H1 (cell line): ENCODE data around the gene RABGGTA.

Experiments used
- EZH2 ChIP-seq: fragments of 200-600 bp; sonication (generic); IDR thresholded peaks from 2 replicates; pipeline ENCODE4 v1.7.1; 2012; ENCODE audit warnings: low read depth, mild to moderate bottlenecking, moderate library complexity, low read length, inconsistent platforms; ENCODE audit not compliant: severe bottlenecking
- RAD21 ChIP-seq, 2 experiments: IDR thresholded peaks in 1 of 2; conservative IDR thresholded peaks in 1 of 2; 2 replicates each; pipeline ENCODE4 v1.6.1; 2011; ENCODE audit warnings: low read depth in 2 of 2, low read length in 2 of 2, improper control_type of control experiment in 1 of 2, inconsistent platforms in 1 of 2, mild to moderate bottlenecking in 1 of 2, moderate library complexity in 1 of 2
- SIN3A ChIP-seq, 2 experiments: IDR thresholded peaks in 1 of 2; conservative IDR thresholded peaks in 1 of 2; 2 replicates each; pipeline ENCODE4 v1.6.1; 2011 to 2012; ENCODE audit warnings: low read length in 2 of 2, improper control_type of control experiment in 1 of 2, low read depth in 1 of 2, mild to moderate bottlenecking in 1 of 2
- TF ChIP-seq, protein P1 (sequence below): IDR thresholded peaks from 2 replicates; pipeline ENCODE4 v1.6.1; 2012; ENCODE audit warnings: low read length, inconsistent platforms
- TF ChIP-seq, protein P2 (sequence below), 3 experiments: IDR thresholded peaks; 1 replicate in 2 of 3; 2 replicates in 1 of 3; pipeline versions ENCODE4 v1.5.1 to v1.6.1; 2011; ENCODE audit warnings: low read length in 3 of 3, mild to moderate bottlenecking in 3 of 3, inconsistent platforms in 2 of 3, low read depth in 1 of 3, moderate library complexity in 1 of 3; ENCODE audit not compliant: insufficient read depth in 1 of 3; ENCODE audit errors: control extremely low read depth in 1 of 3

DNA sequence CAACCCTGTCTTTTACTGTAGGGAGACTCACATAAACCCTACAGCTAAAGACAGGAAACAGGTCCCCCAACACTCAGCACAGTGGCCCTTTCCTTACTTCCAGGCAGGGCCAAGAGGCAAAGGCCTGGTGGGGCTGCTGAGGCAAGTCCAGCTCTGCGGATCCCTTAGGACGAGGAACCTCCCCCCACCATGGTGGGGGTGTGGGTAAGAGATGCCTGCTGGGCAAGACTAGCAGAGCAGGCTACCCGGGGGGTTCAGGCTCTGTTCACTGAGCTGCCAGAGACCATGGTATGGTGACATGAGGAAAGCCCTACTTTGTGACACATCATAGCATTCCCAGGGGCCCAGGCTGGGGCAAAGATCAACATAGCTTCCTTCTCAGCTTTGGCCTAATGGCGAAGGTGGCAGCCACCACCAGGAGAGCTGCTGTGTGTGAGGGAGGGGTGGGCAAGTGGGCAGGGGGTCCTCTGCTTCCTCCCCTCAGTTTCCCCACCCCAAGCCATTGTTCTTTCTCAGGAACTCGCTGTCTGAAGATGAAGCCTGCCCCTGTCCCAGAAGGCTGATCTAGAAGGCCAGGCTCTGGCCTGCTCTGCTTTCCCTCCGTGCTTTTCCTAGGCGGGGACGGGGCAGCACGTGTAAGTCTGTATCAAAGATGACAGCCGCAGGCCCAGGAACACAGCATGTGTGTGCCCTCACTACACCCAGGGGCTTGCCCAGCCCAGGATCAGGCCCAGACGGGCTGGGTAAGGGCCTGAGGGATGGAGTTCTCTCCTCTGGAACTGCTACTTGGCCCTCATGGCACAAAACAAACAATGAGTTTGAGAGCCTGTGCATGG lies 18.9 kb downstream of the RABGGTA start:
- no peak for TF ChIP-seq EZH2
- TF ChIP-seq SIN3A (conservative IDR thresholded peaks at IDR 0.05 in 1 of 2, IDR thresholded peaks at IDR 0.05 in 1 of 2; ENCODE audit: low read depth in 1 of 2, low read length in 2 of 2): no peak
- TF ChIP-seq RAD21 (IDR thresholded peaks at IDR 0.05 in 1 of 2, conservative IDR thresholded peaks at IDR 0.05 in 1 of 2; ENCODE audit: low read depth in 2 of 2, low read length in 2 of 2): no peak
- TF ChIP-seq, protein P1, sequence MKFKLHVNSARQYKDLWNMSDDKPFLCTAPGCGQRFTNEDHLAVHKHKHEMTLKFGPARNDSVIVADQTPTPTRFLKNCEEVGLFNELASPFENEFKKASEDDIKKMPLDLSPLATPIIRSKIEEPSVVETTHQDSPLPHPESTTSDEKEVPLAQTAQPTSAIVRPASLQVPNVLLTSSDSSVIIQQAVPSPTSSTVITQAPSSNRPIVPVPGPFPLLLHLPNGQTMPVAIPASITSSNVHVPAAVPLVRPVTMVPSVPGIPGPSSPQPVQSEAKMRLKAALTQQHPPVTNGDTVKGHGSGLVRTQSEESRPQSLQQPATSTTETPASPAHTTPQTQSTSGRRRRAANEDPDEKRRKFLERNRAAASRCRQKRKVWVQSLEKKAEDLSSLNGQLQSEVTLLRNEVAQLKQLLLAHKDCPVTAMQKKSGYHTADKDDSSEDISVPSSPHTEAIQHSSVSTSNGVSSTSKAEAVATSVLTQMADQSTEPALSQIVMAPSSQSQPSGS: no peak
- TF ChIP-seq, protein P2, sequence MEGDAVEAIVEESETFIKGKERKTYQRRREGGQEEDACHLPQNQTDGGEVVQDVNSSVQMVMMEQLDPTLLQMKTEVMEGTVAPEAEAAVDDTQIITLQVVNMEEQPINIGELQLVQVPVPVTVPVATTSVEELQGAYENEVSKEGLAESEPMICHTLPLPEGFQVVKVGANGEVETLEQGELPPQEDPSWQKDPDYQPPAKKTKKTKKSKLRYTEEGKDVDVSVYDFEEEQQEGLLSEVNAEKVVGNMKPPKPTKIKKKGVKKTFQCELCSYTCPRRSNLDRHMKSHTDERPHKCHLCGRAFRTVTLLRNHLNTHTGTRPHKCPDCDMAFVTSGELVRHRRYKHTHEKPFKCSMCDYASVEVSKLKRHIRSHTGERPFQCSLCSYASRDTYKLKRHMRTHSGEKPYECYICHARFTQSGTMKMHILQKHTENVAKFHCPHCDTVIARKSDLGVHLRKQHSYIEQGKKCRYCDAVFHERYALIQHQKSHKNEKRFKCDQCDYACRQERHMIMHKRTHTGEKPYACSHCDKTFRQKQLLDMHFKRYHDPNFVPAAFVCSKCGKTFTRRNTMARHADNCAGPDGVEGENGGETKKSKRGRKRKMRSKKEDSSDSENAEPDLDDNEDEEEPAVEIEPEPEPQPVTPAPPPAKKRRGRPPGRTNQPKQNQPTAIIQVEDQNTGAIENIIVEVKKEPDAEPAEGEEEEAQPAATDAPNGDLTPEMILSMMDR (IDR thresholded peaks at IDR 0.05; ENCODE audit: control extremely low read depth in 1 of 3, insufficient read depth in 1 of 3, low read depth in 1 of 3, low read length in 3 of 3): no peak
